Liver (tissue), 9 donors: ENCODE measurements around the gene SNF8. TPM values are rescaled to one million over a fixed set of nuclear protein-coding genes. Genes with fewer than 3 reads are reported as not detected.

ENCODE experiments used
- DNase-seq: peaks from one replicate; pipeline ENCODE4 v3.0.0-alpha.2; 2017; ENCODE audit warnings: low spot score
- H3K27ac ChIP-seq, 2 donors: one replicate each; pipeline ENCODE4 v1.7.0; 2013; ENCODE audit warnings: inconsistent platforms in 2 of 2, low read length in 2 of 2, control low read depth in 1 of 2, low read depth in 1 of 2, mild to moderate bottlenecking in 1 of 2
- H3K27me3 ChIP-seq, 4 donors: one replicate each; pipeline versions ENCODE4 v1.6.1 to v1.7.0; 2013; ENCODE audit warnings: low read length in 3 of 4, inconsistent platforms in 1 of 4, mild to moderate bottlenecking in 1 of 4, moderate library complexity in 1 of 4; ENCODE audit not compliant: control insufficient read depth in 4 of 4, insufficient read depth in 4 of 4
- H3K36me3 ChIP-seq, 4 donors: one replicate each; pipeline versions ENCODE4 v1.6.1 to v1.7.0; 2013; ENCODE audit warnings: low read length in 3 of 4, mild to moderate bottlenecking in 3 of 4, low read depth in 1 of 4, moderate library complexity in 1 of 4; ENCODE audit not compliant: control insufficient read depth in 4 of 4, insufficient read depth in 3 of 4
- H3K4me1 ChIP-seq, 4 donors: one replicate each; pipeline versions ENCODE4 v1.6.1 to v1.7.0; 2013; ENCODE audit warnings: low read length in 3 of 4, mild to moderate bottlenecking in 3 of 4, moderate library complexity in 1 of 4; ENCODE audit not compliant: control insufficient read depth in 4 of 4, insufficient read depth in 4 of 4
- H3K4me3 ChIP-seq, 3 donors: one replicate each; pipeline versions ENCODE4 v1.6.1 to v1.7.0; 2013; ENCODE audit warnings: low read length in 3 of 3, control low read depth in 1 of 3, low read depth in 1 of 3, mild to moderate bottlenecking in 1 of 3
- H3K9ac ChIP-seq, 2 donors: one replicate each; pipeline ENCODE4 v1.7.0; 2013; ENCODE audit warnings: low read length in 2 of 2, mild to moderate bottlenecking in 2 of 2, moderate library complexity in 2 of 2, control low read depth in 1 of 2, low read depth in 1 of 2
- H3K9me3 ChIP-seq, 4 donors: one replicate each; pipeline versions ENCODE4 v1.6.1 to v1.7.0; 2013; ENCODE audit warnings: low read length in 3 of 4; ENCODE audit not compliant: control insufficient read depth in 4 of 4
- ATF3 ChIP-seq: IDR thresholded peaks from 2 replicates; pipeline ENCODE4 v1.6.1; 2016; ENCODE audit warnings: antibody characterized with exemption
- CTCF ChIP-seq: fragments of 150-350 bp; IDR thresholded peaks from 2 replicates; pipeline ENCODE4 v1.5.1; 2017; ENCODE audit warnings: improper control_type of control experiment, low read depth, low read length; ENCODE audit not compliant: missing input control
- EGR1 ChIP-seq, 2 donors: IDR thresholded peaks; 2 replicates each; pipeline ENCODE4 v1.6.1; 2016 to 2018; ENCODE audit warnings: antibody characterized with exemption in 2 of 2, low read depth in 2 of 2
- FOXA1 ChIP-seq: IDR thresholded peaks from 2 replicates; pipeline ENCODE4 v1.6.1; 2016; ENCODE audit warnings: antibody characterized with exemption
- FOXA2 ChIP-seq: IDR thresholded peaks from 2 replicates; pipeline ENCODE4 v1.6.1; 2016; ENCODE audit warnings: antibody characterized with exemption
- HNF4A ChIP-seq, 2 donors: conservative IDR thresholded peaks; 2 replicates each; pipeline ENCODE4 v1.6.1; 2016; ENCODE audit warnings: antibody characterized with exemption in 2 of 2, mild to moderate bottlenecking in 2 of 2
- HNF4G ChIP-seq: IDR thresholded peaks from 2 replicates; pipeline ENCODE4 v1.6.1; 2016; ENCODE audit warnings: antibody characterized with exemption
- JUND ChIP-seq, 2 donors: IDR thresholded peaks; 2 replicates each; pipeline ENCODE4 v1.6.1; 2016; ENCODE audit warnings: antibody characterized with exemption in 2 of 2
- MAX ChIP-seq: IDR thresholded peaks from 2 replicates; pipeline ENCODE4 v1.6.1; 2016; ENCODE audit warnings: antibody characterized with exemption
- NR2F2 ChIP-seq: IDR thresholded peaks from 2 replicates; pipeline ENCODE4 v1.6.1; 2016; ENCODE audit warnings: antibody characterized with exemption
- RAD21 ChIP-seq, 2 donors: IDR thresholded peaks; 2 replicates each; pipeline ENCODE4 v1.6.1; 2016; ENCODE audit warnings: antibody characterized with exemption in 2 of 2, mild to moderate bottlenecking in 2 of 2
- REST ChIP-seq: IDR thresholded peaks from 2 replicates; pipeline ENCODE4 v1.6.1; 2016; ENCODE audit warnings: antibody characterized with exemption, mild to moderate bottlenecking
- RXRA ChIP-seq, 2 donors: IDR thresholded peaks; 2 replicates each; pipeline ENCODE4 v1.6.1; 2017 to 2018; ENCODE audit warnings: antibody characterized with exemption in 2 of 2, mild to moderate bottlenecking in 1 of 2
- TAF1 ChIP-seq: conservative IDR thresholded peaks from 2 replicates; pipeline ENCODE4 v1.6.1; 2016; ENCODE audit warnings: antibody characterized with exemption, mild to moderate bottlenecking
- YY1 ChIP-seq: IDR thresholded peaks from 2 replicates; pipeline ENCODE4 v1.6.1; 2016; ENCODE audit warnings: antibody characterized with exemption, mild to moderate bottlenecking
- WGBS: extraction: QIAGEN DNeasy Blood & Tissue Kit; methylation state at CpG from one replicate; pipeline ENCODE4 v1.1.7; 2013; 5-methylcytosine and 5-hydroxymethylcytosine counted together
- polyA plus RNA-seq, 2 donors: library from polyadenylated mRNA; stranded (reverse) in 1 of 2; unstranded in 1 of 2; fragments of 200-250 nt in 1 of 2; fragments of >200 nt in 1 of 2; fragmentation: Nextera tagmentation in 1 of 2; extraction: Ambion mirVana in 1 of 2; gene quantifications; one replicate each; pipeline versions ENCODE4 v1.2.1 to v1.2.3, GENCODE V29; 2013 to 2015
- total RNA-seq, 2 donors: library from RNA; depleted of rRNA; stranded (reverse); fragments of >200 nt; gene quantifications; one replicate each; pipeline ENCODE4 v1.2.3, GENCODE V29; 2014
- TF ChIP-seq, protein P1 (sequence below): IDR thresholded peaks from 2 replicates; pipeline ENCODE4 v1.6.1; 2016; ENCODE audit warnings: antibody characterized with exemption
- donor health status: healthy.
- donor health status: healthy.
- donor health status: healthy.
- donor health status: healthy.
- donor health status: healthy.

SNF8 gene
- total and polyA plus RNA-seq, 4 donors = 40.5 to 78.2 (median 60.8) TPM

DNA sequence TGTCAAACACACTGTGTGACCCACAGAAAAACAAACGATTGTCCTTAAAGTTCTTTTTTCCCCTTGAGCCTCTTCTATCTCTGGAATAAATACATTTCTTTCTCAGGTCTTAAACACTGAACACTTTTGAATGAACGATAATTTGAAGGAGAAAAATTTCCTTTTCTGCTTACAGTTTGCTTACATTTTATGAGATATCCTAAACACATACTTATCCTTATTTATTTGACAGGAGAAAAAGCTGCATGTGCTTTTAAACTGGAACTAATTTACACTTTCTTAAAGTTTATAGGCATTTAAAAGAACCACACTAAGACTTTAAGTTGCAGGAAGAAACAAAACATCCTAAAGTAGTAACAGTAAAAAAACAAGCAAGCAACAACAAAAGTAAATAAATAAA, 47.8 kb upstream of the SNF8 start:
- no peak for DNase-seq
- Histone ChIP-seq H3K9me3 (no peaks in the 10 kb centered on the region), H3K9ac (no peak overlapping the region), H3K27ac (no peak overlapping the region), H3K27me3 (peaks cover 0 to 25% (median 13%) of the 10 kb centered on the region in 4 donors), H3K36me3 (no peaks in the 10 kb centered on the region), H3K4me1 (peaks cover 0 to 9% (median 4%) of the 10 kb centered on the region in 4 donors), H3K4me3 (no peak overlapping the region)
- TF ChIP-seq NR2F2 (no peak), EGR1 (IDR thresholded peaks at IDR 0.05; ENCODE audit: low read depth in 2 of 2) (no peak), TAF1 (no peak), HNF4A (conservative IDR thresholded peaks at IDR 0.05) (no peak), MAX (no peak), HNF4G (no peak), RAD21 (IDR thresholded peaks at IDR 0.05) (no peak), YY1 (no peak), RXRA (IDR thresholded peaks at IDR 0.05) (no peak), JUND (IDR thresholded peaks at IDR 0.05) (no peak), REST (no peak), FOXA1 (no peak)
- TF ChIP-seq, protein P1, sequence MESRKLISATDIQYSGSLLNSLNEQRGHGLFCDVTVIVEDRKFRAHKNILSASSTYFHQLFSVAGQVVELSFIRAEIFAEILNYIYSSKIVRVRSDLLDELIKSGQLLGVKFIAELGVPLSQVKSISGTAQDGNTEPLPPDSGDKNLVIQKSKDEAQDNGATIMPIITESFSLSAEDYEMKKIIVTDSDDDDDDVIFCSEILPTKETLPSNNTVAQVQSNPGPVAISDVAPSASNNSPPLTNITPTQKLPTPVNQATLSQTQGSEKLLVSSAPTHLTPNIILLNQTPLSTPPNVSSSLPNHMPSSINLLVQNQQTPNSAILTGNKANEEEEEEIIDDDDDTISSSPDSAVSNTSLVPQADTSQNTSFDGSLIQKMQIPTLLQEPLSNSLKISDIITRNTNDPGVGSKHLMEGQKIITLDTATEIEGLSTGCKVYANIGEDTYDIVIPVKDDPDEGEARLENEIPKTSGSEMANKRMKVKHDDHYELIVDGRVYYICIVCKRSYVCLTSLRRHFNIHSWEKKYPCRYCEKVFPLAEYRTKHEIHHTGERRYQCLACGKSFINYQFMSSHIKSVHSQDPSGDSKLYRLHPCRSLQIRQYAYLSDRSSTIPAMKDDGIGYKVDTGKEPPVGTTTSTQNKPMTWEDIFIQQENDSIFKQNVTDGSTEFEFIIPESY = no peak
- whole genome bisulfite sequencing = 52% methylated on average over 2 of the region's 2 CpGs

DNA sequence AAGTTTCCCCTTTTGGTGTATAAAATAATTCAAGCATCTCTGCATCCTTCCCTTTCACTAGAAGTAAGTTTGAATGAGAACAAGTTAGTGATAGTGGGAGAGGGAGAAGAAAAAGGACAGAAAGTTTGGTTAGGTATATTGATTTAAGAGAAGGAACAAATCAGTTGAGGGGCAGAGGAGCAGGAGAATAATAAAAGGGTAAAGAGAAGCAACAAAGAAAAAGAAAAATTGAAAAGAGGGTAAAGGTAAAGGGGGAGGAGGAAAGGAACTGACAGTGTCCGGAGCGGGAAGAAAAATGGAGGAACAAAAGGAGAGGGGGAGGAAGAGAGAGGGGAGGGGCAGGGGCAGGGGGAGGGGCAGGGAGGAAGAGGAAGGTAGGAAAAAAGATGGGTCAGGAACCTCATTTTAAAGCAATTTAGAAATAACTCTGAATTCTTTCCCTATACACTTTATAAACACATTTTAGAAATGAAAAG, 46.3 kb upstream of the SNF8 start:
- Histone ChIP-seq H3K27me3 (peaks cover 0 to 19% (median 8%) of the 10 kb centered on the region in 4 donors), H3K4me3 (no peak overlapping the region), H3K36me3 (no peaks in the 10 kb centered on the region), H3K27ac (no peak overlapping the region), H3K4me1 (peaks cover 0 to 2% (median 0%) of the 10 kb centered on the region in 4 donors), H3K9ac (no peak overlapping the region), H3K9me3 (no peaks in the 10 kb centered on the region)
- 22% methylated on average over 2 of the region's 2 CpGs for WGBS
- TF ChIP-seq RAD21 (IDR thresholded peaks at IDR 0.05) (no peak), ATF3 (no peak), CTCF (no peak), MAX (no peak), JUND (IDR thresholded peaks at IDR 0.05) (no peak), FOXA2 (no peak), RXRA (IDR thresholded peaks at IDR 0.05) (no peak)
- DNase-seq = no peak
